GM18861 (cell line): ENCODE measurements around the gene TPMT.
"Not testable (repeated sequence)": the region's sequence is repeated elsewhere in the genome, so short reads cannot be mapped to it uniquely, and the experiment has no call there.

Experiments used
- ATAC-seq: cut with Tn5 transposase; IDR thresholded peaks from one replicate; pipeline ENCODE4 v1.9.1; 2021; ENCODE audit not compliant: unreplicated experiment

TPMT gene

GRCh38 chr6:18155864-18156421, 1.1 kb upstream of the TPMT start:
- ATAC-seq, result peak; percentile 35

DNA sequence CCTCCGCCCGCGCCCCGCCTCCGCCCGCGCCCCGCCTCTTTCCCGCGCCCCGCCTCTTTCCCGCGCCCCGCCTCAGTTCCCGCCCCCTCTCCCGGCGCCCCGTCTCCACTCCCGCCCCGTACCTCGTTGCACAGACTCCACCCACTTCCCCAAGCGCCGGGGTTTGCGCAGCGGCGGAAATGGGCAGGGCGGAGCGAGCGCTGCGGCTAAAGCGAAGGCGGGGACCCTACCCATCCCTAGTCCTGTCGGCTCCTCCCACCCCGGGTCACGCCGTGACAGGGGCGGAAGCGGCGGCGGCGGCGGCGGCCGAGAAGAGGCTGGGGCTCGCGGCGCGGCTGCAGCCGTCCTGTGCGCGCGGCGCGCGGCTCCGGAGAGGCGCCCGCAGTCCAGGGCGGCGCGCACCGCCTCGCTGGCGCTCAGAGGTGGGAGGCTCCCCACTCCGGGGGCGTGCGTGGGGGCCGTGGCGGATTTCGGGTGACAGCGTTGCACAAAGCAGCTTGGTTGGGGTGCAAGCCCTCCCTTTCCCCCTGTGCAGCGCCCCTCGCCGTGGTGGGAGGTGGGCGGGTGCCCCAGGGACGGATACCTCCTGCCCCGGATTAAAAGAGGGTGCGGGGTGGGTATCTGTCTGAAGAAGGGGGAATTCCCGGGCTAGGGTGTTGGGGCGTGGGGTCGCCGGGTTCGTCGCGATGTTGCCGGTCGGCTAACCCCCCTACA, 430 bp upstream of the TPMT start, which contains the start of gene KDM1B:
KDM1B (plus strand) TSS at position 273 of the 714 bp plus-strand sequence. CDS start 4,474 bp downstream, outside the sequence.
- ATAC-seq, result peak; percentile 83

DNA sequence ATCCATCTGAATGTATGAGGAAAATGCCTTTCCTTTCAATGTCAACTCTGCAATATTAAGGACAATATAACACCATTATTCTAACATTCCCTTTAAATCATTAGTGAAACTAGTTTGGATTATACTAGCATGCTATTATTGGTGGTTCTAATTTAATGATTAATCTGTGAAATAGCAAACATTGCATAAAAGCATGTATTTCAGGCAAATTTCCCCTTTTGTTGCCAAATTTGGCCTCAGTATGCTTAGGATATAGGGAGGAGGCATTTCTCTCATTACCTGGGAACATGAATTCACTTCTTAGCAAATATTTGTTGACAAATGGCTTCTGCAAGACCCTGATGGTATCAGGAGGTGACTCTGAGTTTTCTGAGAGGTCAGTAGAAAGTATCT, 1.6 kb downstream of the TPMT start:
- ATAC-seq, result no peak

DNA sequence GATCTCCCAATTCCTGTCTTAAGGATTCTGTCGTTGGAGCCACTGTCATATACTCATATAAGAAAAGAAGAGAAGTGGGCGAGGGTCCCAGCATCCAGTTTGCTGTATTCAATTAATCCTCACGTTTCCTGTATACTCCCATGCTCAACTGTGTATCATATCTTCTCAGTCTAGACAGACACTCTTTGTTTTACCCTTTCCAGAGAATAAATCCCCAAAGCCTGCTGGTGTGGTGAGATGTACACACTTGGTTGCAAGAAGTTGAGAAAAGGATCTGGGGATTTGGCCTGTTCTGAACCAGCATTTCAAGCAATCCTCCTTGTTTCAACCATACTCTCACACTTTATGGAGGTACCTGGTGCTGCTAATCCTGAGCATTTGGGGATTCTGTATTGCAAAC, 3.1 kb downstream of the TPMT start:
- ATAC-seq, result no peak

GRCh38 chr6:18151391-18151790, 3.5 kb downstream of the TPMT start:
- not testable (repeated sequence) for ATAC-seq

GRCh38 chr6:18148304-18149025, 6.4 kb downstream of the TPMT start:
- no peak for ATAC-seq

- ATAC-seq, result no peak
These were observed 7.3 kb downstream of the TPMT start for GRCh38 chr6:18147616-18148015.

GRCh38 chr6:18147160-18147559, 7.7 kb downstream of the TPMT start:
- no peak for ATAC-seq

DNA sequence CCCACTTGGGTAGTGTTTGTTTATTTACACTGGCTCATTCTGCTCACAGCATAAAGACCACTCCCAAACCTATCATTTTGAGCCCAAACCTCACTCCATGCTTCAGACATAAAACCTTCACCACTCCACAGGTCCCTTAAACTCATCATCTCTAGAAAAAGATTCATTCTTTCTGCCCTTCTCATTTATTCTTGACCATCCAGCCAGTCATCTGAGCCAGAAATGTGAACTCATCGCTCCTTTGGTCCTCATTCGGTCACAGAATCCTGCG, 12.4 kb downstream of the TPMT start:
- no peak for ATAC-seq

DNA sequence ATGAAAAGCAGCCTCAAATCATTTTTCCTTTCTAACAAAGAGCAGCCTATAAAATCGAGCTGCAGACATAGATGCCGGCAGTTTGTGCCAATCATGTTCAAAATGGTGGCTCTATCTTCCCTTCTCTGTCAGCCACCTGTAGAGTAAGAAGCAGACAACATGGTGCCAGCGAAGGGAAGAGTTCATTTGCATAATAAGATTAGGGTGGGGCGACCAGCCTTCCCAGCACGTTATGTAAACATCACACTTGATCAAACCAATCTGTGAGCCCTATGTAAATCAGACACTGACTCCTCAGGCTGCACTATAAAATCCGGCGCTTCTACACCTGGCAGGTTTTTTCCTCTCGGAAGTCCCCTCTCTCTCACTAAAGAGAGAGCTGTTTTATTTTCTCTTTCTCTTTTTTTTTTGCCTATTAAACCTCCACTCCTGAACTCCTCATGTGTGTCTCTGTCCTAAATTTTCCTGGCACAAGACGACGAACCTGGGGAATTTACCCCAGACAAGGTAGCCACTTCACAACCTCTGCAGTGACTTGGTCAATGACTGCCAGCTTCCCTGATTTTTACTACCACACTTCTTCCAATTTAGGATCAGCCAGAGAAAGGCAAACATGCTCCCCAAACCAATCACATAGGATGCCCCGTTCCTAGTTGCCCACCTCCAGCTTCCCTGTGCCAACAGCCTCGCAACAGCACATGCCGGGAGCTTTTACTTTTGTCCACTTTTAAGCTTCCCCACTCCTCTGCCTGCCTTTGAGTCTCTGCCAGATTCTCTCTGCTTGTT, 12.9 kb downstream of the TPMT start:
- ATAC-seq, result no peak

DNA sequence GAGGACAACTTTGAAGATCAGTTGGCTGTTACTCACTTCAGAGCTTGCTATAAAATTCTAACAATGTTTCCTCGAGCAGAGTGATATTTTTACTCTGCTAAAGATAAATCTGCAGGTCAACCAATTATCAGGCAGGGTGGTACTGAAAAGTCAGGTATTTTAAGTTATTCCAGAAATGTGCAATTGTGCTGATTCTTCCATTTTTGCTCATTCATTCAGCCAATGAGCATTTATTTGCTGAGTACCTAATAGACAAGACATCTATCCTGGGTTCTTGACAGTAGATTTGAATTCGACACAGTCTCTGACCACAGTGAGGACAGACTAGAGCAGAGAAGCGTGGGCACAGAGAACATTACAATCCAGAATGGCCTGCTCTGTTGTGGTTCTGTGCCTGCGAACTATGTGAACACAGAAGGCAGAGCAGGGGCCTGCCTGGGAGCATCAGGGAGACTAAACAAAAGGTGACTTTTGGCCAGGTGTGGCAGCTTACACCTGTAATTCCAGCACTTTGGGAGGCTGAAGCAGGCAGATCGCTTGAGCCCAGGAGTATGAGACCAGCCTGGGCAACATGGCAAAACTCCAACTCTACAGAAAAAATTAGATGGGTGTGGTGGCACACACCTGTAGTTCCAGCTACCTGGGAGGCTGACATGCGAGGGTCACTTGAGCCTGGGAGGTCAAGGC, 14.8 kb downstream of the TPMT start:
- no peak for ATAC-seq

DNA sequence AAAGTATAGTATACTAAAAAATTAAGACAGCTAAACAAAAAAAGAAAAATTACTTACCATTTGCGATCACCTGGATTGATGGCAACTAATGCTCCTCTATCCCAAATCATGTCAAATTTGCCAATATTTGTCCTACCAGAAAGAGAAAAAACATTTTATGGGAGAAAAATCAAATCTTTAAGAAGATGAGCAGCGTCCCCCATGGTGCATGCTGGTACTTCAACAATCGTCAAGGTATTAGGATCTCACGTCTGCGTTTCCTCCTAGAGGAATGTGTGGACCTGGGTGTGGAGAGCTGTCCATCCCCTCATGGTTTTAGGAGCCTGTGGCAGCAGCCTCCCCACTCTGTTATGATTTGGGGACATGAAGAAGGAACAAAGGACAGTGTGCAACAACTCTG, 16.0 kb downstream of the TPMT start:
- no peak for ATAC-seq

GRCh38 chr6:18136260-18136659, 18.6 kb downstream of the TPMT start:
- no peak for ATAC-seq

- ATAC-seq, result no peak
These were observed 19.7 kb downstream of the TPMT start for GRCh38 chr6:18135171-18135570.

DNA sequence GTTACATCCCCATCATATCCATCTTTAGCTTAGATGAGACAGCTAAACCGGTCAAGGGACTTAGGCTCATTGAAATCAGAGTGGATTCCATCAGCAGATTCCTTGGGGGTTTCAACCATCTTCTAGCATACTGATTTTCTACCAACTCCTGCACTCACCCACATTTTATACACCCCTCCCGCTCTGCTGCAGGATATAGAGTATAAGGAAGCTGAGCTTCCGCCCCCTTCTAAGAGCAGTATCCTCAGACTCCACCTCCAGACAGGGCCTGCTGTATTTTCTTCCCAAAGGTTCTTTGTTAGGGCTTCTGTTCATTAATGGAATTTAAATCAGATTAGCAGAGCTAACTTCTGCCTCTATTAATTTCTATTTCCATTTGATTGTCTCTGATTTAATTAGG, 22.5 kb downstream of the TPMT start:
- no peak for ATAC-seq

DNA sequence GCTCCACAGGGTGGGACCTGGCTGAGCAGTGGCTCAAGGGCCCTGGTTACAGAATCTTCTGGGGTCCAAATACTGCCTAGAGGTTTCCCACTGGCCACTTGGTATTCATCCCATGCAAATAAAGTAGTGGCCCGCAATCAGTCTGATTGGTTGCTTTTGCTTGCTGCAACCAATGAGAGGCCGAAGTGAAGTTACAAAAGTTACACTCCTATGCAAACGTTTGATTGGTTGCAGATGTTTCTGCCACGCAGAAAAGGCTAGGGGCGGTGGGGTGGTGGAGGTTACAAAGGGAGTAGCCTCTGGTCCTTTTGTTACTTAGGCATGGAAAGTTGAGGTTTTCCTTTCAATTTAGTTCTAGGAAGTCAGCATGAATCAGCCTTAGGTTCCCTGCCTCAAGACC, 28.8 kb downstream of the TPMT start:
- ATAC-seq, result no peak

DNA sequence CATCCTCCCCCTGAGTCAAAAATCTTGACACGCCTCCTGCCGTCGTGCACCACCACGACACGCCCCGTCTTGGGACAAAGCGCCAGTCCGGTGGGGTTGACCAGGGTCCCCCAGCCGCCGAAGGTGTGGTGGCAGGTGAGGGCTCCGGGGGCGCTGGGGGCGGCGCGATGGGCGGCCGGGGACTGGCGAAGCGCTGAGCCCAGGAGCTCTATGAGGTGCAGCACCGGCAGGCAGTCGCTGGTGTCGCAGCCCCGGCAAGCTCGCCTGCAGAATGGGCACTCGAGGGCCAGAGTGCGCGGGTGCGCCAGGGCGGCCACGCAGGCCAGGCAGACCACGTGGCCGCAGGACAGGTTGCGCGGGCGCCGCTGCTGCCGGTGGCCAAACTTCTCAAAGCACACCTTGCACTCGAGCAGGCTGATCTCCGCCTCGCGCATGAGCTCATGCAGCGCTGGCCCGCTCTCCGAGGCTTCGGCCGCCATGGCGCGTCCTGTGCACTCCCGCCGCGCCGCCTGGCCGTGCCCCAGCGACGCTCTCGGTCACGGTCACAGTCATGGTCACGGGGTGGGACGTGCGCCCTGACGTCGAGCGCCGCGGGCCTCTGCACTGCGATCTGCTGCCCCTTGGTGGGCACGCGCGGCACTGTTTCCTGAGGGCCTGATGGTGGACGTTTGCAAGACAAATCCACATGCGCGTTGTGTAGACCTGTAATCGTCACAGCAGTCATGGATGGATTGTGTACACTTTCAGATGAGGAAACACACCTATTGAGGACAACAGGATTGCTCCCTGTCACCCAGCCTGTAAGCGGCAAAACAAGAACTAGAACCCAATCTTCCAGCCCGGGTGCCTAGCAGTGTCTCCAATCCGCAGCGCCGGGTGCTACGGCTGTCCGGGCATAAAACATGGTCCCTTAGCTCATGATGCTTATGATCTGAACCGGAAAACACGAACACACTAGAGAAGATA, 32.5 kb downstream of the TPMT start, which contains the start of gene NHLRC1:
NHLRC1 (minus strand) TSS at position 550 of the 966 bp plus-strand sequence; CDS start at position 479, 71 bp downstream.
- ATAC-seq, result peak; percentile 98

GRCh38 chr6:18121580-18122127, 33.2 kb downstream of the TPMT start:
- ATAC-seq, result no peak

DNA sequence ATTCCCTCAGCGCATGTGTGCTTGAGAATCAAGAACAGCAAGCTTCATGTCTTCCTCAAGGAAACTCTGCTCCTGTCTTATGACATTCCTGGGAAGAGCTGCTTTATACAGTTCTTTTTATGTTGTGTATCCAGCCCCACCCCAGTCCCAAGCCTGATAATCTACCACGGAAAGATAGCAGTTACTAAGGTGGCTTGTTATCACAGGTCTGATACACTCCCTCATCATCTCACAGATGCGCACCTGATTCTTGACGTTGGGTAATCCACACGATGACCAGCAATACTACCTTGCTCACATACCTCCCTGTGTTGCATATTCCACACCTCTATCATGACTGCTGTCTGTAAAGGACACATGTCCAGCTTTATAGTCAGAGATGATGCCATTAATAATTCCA, 35.6 kb downstream of the TPMT start:
- ATAC-seq, result no peak

DNA sequence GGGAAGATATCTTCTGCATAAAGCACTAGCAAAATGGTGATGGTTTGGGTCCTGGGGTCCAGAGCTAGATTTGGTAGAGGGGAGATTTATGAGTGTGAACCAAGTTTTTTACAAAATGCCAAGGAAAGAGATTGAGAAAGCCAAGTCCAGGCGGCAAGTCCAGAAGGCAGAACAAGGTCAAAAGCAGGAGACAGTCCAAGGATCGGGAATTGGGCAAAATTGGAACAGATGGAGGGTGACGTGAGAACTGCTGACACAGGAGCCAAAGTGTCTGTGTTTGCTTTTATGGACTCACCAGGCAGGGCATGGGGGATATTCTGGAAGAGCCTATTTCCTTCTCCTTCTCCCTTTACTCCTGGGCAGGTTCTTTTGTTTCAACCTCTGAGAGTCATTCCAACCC, 36.5 kb downstream of the TPMT start:
- no peak for ATAC-seq
